BLaER1 (cell line): ENCODE measurements around the gene PHYHD1.
"Not testable (repeated sequence)": the region's sequence is repeated elsewhere in the genome, so short reads cannot be mapped to it uniquely, and the experiment has no call there.

Source experiments
- H3K27ac ChIP-seq: shearing (Covaris generic); formaldehyde crosslinking; 2 replicates; pipeline ENCODE4 v1.8.1; 2022
- H3K27me3 ChIP-seq: shearing (Covaris generic); formaldehyde crosslinking; 2 replicates; pipeline ENCODE4 v1.8.1; 2022
- H3K36me3 ChIP-seq: shearing (Covaris generic); formaldehyde crosslinking; 2 replicates; pipeline ENCODE4 v1.8.1; 2022
- H3K4me1 ChIP-seq: shearing (Covaris generic); formaldehyde crosslinking; 2 replicates; pipeline ENCODE4 v1.8.1; 2022
- H3K4me2 ChIP-seq: shearing (Covaris generic); formaldehyde crosslinking; 2 replicates; pipeline ENCODE4 v1.8.1; 2022
- H3K4me3 ChIP-seq: shearing (Covaris generic); formaldehyde crosslinking; 2 replicates; pipeline ENCODE4 v1.8.1; 2022
- H3K9ac ChIP-seq: shearing (Covaris generic); formaldehyde crosslinking; 2 replicates; pipeline ENCODE4 v1.8.1; 2022
- H3K9me3 ChIP-seq: shearing (Covaris generic); formaldehyde crosslinking; 2 replicates; pipeline ENCODE4 v1.8.1; 2022
- H4K20me1 ChIP-seq: shearing (Covaris generic); formaldehyde crosslinking; 2 replicates; pipeline ENCODE4 v1.8.1; 2022
- Cebpa-rat ChIP-seq: shearing (Covaris generic); IDR thresholded peaks from 2 replicates; pipeline ENCODE4 v1.8.1; 2022

Gene PHYHD1

DNA sequence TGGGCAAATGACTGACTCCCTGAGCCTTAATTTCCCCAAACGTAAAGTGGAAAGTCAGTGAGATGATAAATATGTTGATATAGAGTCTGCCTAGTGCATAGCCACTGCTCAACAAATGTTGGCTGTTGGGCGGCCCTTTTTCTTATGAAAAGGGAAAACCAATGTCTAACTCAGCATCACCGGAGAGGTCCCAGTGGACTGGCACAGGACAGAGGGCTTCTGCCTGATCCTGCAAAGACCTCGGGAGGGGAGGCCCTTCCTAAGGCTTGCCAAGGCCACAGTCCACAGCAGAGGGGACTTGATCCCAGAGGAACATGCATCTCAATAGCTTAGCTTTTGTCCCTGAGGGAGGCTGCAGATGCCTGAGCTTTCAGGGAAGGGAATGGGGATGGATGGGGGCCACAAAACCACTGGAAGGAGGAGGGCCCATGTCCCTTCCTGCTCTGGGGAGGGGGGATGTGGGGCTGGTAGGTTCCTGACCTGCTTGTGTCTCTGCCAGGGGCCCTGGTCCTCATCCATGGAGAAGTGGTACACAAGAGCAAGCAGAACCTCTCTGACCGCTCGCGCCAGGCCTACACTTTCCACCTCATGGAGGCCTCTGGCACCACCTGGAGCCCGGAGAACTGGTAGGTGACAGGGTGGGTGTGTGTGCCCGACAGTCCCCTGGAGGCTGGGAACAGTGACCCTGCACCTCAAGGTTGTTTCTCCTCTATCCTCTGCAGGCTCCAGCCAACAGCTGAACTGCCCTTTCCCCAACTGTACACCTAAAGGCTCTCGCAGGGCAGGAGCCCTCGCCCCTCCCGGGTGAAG is 20.4 kb downstream of the PHYHD1 start:
- Histone ChIP-seq H3K4me1 (0 out of 2 replicates have a peak, but pooled peaks cover 1% of the 10 kb centered on the region), H3K4me2 (no peak overlapping the region), H3K9me3 (no peaks in the 10 kb centered on the region), H4K20me1 (no peaks in the 10 kb centered on the region), H3K36me3 (peaks cover 53% of the 10 kb centered on the region), H3K4me3 (no peak overlapping the region), H3K9ac (0 out of 2 replicates have a peak overlapping the region, but pooled peaks have one; percentile 29), H3K27me3 (no peaks in the 10 kb centered on the region), H3K27ac (no peak overlapping the region)
- no peak for TF ChIP-seq Cebpa-rat

DNA sequence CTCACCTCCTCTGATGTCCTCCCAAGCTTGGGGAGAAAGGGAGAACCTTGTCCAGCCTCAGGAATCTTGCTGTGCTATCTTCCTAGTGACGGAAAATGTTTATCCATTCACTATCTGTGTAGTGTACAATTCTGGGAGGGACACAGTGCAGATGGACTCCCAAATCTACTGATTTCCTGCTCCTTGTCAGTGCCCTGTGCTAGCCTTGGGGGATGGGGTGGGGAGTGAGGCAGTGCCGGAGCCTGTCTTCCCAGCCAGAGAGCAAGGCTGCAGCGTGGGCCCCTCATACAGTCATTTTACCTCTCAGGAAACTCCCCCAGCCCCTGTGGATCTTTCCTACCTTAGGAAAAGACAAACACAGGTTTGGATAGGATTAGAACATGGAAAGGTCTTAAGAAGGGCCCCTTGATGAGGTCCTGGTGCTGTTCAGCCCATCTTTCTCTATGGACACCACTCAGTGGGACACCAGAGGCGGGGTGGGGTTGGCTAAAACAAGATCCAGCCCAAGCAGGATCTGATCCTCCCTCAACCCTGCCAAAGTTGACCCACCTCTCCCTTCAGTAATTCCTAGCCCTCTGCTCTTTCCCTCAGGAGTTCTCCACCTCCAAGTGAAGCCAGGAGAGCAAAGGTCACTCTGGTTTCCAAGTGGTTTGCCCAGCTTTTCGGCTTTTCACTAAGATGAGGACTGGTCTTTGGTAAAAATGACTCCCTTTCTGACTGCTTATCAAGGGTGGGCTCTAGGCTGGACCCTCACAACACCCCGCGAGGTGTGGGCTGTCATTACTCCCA is 23.2 kb downstream of the PHYHD1 start:
- peaks cover 42% of the 10 kb centered on the region for H3K36me3 ChIP-seq
- H3K4me2 ChIP-seq, result no peak overlapping the region
- no peaks in the 10 kb centered on the region for H4K20me1 ChIP-seq
- H3K4me1 ChIP-seq, result peaks cover 18% of the 10 kb centered on the region
- TF ChIP-seq Cebpa-rat, result no peak
- no peaks in the 10 kb centered on the region for H3K27me3 ChIP-seq
- no peak overlapping the region for H3K9ac ChIP-seq
- H3K9me3 ChIP-seq, result no peaks in the 10 kb centered on the region
- no peak overlapping the region for H3K27ac ChIP-seq
- no peak overlapping the region for H3K4me3 ChIP-seq

DNA sequence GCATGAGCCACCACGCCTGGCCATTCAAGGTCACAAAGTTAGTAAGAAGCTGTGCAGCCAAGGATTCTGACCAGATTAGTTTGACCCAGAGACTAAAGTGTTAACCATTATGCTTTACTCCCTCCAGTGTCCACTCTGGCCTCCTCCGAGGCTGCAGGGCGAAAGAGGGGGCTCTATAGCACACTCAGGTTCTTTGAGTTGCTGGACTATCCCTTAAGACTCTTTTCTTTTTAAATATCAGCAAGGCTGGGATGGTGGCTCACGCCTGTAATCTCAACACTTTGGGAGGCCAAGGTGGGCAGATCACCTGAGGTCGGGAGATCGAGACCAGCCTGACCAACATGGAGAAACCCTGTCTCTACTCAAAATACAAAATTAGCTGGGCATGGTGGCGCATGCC is 24.2 kb downstream of the PHYHD1 start:
- H3K27ac ChIP-seq, H3K4me3 ChIP-seq, H4K20me1 ChIP-seq, H3K9me3 ChIP-seq, H3K9ac ChIP-seq, H3K4me2 ChIP-seq, H3K27me3 ChIP-seq: not testable (repeated sequence)
- Histone ChIP-seq H3K36me3 (peaks cover 52% of the 10 kb centered on the region), H3K4me1 (peaks cover 28% of the 10 kb centered on the region)

DNA sequence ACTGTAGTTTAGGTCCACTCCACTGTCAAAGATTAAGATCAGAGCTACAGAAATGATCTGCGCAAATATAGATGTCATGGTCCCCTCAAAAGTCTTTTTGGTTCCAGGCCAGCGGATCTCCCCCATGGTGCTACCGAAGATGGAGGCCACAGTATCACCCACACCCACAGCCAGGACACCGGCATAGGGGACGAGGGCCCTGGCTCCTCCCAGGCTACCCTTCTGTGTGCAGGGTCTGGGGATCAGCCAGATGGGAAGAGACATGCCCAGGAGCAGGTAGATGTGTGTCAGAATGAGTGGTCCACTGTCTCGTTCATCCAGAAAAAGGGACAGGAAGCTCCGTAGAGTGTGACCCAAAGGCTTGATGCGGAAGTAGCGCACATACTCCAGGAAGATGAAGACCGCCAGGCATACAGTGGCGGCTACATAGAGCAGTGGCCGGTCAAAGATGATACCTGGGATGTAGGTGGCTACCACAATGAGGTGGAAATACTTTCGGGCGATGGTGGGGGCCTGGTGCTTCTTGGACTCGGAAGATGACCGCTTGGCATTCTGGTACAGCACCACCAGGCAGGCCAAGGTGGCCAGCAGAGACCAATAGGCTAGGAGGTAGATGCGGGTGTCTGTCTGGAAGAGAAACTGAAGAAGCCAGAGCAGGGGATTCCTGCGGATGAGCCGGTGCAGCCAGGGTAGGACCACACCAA is 25.2 kb downstream of the PHYHD1 start:
- Histone ChIP-seq H3K27ac (no peak overlapping the region), H3K4me2 (peak overlapping the region; percentile 92)

DNA sequence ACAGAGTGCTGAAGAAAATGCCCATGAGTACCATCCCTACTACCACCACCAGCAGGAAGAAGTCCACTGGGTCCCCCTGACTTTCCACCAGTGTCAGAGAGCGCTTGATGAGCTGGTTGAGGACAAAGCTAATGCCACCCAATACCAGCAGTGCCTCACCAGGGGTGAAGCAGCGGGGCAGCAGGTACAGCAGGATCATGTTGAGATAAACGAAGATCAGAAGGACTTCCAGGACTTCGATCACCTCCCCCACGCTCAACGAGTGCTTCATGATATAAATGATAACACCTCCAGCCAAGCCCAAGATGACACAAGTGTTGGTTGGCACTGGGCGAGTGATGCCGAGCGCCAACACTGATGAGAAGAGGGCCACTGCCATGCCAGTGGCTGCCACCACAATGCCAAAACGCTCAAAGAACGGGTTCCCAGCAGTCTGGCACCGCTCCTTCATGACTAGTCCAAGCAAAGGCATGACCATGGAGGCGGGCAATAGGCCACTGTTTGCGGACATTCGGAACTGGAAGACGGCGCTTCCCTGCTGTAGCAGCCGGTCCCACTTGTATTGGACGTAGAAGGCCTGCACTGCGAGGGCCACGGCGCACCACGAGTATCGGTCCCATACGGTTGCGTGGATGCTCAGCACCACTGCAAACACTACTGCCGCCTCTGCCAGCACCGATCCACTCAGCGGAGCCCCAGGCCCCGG is 25.9 kb downstream of the PHYHD1 start:
- peaks cover 28% of the 10 kb centered on the region for H3K4me1 ChIP-seq
- no peaks in the 10 kb centered on the region for H3K9me3 ChIP-seq
- H3K4me3 ChIP-seq, result peak overlapping the region; percentile 90
- peak overlapping the region; percentile 94 for H3K27ac ChIP-seq
- H3K36me3 ChIP-seq, result peaks cover 59% of the 10 kb centered on the region
- peak overlapping the region; percentile 96 for H3K9ac ChIP-seq
- no peaks in the 10 kb centered on the region for H3K27me3 ChIP-seq
- no peak for TF ChIP-seq Cebpa-rat
- H3K4me2 ChIP-seq, result peak overlapping the region; percentile 92
- H4K20me1 ChIP-seq, result no peaks in the 10 kb centered on the region

More for the DNA sequence above, 25.2 kb downstream of the PHYHD1 start:
- H3K36me3 ChIP-seq, result peaks cover 61% of the 10 kb centered on the region
- H3K9me3 ChIP-seq, result no peaks in the 10 kb centered on the region
- H4K20me1 ChIP-seq, result no peaks in the 10 kb centered on the region
- H3K4me3 ChIP-seq, result no peak overlapping the region
- H3K4me1 ChIP-seq, result peaks cover 28% of the 10 kb centered on the region
- H3K27me3 ChIP-seq, result no peaks in the 10 kb centered on the region
- no peak for TF ChIP-seq Cebpa-rat
- no peak overlapping the region for H3K9ac ChIP-seq

DNA sequence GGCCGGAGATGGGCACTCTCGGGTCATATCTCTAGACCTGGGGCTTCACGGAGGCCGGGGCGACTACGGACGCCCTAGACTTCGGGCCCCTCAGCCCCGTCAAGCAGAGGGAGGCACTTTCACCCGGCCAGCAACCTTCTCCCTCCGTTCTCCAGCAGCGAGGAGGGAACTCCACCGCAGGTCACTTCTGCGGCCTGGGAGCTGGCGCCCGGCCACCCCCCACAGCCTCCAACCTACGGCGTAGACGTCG is 26.4 kb downstream of the PHYHD1 start:
- Histone ChIP-seq H3K4me1 (peaks cover 28% of the 10 kb centered on the region), H3K9ac (peak overlapping the region; percentile 96), H3K4me3 (peak overlapping the region; percentile 90), H3K9me3 (no peaks in the 10 kb centered on the region), H4K20me1 (no peaks in the 10 kb centered on the region), H3K27ac (peak overlapping the region; percentile 94), H3K27me3 (no peaks in the 10 kb centered on the region), H3K4me2 (peak overlapping the region; percentile 92), H3K36me3 (peaks cover 59% of the 10 kb centered on the region)
- TF ChIP-seq Cebpa-rat, result no peak

DNA sequence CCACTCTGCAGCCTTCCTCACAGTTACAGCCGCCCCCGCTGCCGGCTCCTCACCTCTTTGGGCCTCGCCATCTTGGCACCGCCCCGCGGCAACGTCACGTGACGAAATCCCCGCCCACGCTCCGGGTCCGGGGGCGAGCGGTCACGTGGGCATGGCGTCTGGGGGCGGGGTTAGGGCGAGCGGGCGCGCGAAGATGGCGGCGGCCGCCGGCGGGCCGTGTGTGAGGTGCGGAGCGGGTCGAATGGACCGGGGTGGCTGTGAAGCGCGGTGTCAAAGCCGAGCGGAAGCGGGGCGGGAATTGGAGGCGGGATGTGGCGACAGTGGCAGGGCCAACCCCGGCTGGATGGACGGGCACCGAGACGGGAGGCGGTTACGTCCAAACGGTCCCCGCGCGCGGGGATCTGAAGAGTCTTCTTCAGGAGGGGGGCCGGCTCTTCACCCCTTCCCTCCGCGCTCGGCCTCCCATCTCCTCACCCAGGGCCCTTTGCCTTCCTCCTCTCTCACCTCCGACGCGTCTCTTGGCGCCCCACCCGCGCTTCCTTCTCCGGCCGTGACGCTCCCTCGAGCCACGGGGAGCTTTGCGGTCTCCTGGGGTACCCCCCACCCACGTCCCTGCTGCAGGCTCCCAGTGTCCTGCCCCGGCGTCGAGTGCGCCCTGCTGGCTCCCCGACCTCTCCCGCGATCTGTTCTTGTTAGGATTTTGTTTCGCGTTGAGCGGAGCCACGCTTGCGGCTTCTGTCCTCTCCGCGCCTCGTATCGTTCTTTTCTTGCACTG is 26.9 kb downstream of the PHYHD1 start, which contains the start of the genes DOLK and NUP188:
TSS of gene DOLK (minus strand) at position 77 of the 775 bp plus-strand sequence. CDS start 300 bp downstream, outside the sequence.
TSS of gene NUP188 (plus strand) at position 173 of the 775 bp plus-strand sequence. CDS start at position 194, 21 bp downstream.
- Histone ChIP-seq H3K4me1 (peaks cover 28% of the 10 kb centered on the region), H3K4me3 (peak within 1 kb of the TSS; percentile 90), H3K36me3 (peaks cover 59% of the 10 kb centered on the region), H3K27me3 (no peaks in the 10 kb centered on the region), H3K27ac (peak within 1 kb of the TSS; percentile 94), H3K4me2 (peak within 1 kb of the TSS; percentile 92), H3K9me3 (no peaks in the 10 kb centered on the region), H3K9ac (peak within 1 kb of the TSS; percentile 96), H4K20me1 (no peaks in the 10 kb centered on the region)
- no peak for TF ChIP-seq Cebpa-rat

DNA sequence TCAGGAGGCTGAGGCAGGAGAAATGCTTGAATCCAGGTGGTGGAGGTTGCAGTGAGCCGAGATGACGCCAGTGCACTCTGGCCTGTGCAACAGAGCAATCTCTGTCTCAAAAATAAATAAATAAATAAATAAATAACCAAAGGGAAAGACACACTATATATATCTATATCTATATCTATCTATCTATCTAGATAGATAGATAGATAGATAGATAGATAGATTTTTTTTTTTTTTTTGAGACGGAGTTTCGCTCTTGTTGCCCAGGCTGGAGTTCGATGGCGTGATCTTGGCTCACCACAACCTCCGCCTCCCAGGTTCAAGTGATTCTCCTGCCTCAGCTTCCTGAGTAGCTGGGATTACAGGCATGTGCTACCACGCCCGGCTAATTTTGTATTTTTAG is 40.6 kb downstream of the PHYHD1 start:
- H3K9me3 ChIP-seq, H3K4me3 ChIP-seq, H3K4me1 ChIP-seq, H4K20me1 ChIP-seq, H3K27ac ChIP-seq, H3K4me2 ChIP-seq, H3K9ac ChIP-seq, H3K27me3 ChIP-seq: not testable (repeated sequence)
- peaks cover 94% of the 10 kb centered on the region for H3K36me3 ChIP-seq

DNA sequence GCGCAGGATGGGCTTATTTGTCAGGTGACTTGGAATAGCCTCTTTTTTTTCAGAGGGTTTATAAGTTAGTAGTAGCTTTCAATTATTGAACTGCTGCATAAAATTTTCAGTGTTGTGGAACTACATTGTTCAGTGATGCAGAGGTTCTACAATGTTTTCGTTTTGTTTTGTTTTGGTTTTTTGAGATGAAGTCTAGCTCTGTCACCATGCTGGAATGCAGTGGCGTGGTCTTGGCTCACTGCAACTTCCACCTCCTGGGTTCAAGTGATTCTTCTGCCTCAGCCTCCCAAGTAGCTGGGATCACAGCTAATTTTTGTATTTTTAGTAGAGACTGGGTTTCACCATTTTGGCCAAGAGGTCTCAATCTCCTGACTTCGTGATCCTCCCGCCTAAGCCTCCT is 48.7 kb downstream of the PHYHD1 start:
- Histone ChIP-seq H3K36me3 (peaks cover 95% of the 10 kb centered on the region), H3K4me3 (no peak overlapping the region), H3K4me1 (no peaks in the 10 kb centered on the region), H3K27me3 (no peaks in the 10 kb centered on the region), H3K27ac (no peak overlapping the region), H3K9ac (no peak overlapping the region), H4K20me1 (no peaks in the 10 kb centered on the region), H3K4me2 (no peak overlapping the region), H3K9me3 (no peaks in the 10 kb centered on the region)
- no peak for TF ChIP-seq Cebpa-rat
